NCI-H1417 (cell line): ENCODE measurements around the gene ZFP90.

Experiments used
- DNase-seq, 3 experiments: peaks; one replicate each; lab custom pipeline; 2025; lab: John Stamatoyannopoulos, UW

The ZFP90 gene

DNA sequence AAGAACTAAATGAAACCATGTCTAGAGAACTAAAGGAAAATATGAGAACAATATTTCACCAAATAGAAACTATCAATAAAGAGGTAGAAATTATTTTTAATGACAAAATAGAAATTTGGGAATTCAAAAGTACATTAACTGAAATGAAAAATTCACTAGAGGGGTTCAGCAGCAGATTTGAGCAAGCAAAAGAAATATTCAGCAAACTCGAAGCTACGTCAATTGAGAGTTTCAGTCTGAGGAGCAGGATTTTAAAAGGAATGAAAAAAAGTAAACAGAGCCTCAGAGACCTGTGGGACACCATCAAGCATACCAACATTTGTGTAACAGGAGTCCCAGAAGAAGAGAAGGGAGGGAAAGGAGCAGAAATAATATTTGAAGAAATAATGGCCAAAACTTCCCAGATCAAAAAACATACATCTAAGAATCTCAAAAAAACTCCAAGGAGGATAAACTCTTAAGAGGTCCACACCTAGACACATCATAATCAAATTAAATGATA is 38.3 kb downstream of the ZFP90 start:
- no peak for DNase-seq

DNA sequence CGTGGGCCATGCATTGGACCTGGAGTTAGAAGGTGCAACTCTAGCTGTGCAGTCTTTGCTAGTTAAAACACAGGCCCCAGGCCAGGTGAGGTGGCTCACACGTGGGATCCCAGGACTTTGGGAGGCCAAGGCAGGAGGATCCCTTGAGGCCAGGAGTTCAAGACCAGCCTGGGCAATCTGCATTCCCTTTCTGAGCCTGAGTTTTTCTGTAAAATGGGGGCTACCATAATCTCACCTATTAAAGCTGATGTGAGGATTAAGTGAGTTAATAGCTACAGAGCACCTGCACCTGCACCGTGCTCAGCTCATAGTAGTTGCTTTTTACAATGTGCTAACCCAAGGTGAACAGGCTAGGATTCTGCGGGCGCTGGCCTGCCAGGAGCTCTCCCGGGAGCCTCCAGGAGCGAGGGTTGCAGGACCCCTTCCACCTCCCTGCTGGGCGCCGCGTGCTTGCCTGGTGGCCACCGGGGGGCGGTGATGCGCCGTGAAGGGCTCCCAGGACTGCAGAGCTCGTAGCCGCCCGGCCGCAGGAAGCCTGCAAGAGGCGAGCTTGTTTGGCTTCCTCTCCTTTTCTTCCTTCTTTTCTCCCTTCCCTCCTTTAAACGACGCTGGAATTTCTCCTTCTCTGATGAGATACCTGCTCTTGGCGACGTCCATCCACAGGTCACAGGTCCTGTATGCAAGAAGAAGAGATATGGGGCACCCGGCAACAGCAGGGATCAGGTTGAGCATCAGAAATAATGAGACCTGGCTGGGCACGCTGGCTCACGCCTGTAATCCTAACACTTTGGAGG is 51.3 kb downstream of the ZFP90 start:
- DNase-seq, result no peak

DNA sequence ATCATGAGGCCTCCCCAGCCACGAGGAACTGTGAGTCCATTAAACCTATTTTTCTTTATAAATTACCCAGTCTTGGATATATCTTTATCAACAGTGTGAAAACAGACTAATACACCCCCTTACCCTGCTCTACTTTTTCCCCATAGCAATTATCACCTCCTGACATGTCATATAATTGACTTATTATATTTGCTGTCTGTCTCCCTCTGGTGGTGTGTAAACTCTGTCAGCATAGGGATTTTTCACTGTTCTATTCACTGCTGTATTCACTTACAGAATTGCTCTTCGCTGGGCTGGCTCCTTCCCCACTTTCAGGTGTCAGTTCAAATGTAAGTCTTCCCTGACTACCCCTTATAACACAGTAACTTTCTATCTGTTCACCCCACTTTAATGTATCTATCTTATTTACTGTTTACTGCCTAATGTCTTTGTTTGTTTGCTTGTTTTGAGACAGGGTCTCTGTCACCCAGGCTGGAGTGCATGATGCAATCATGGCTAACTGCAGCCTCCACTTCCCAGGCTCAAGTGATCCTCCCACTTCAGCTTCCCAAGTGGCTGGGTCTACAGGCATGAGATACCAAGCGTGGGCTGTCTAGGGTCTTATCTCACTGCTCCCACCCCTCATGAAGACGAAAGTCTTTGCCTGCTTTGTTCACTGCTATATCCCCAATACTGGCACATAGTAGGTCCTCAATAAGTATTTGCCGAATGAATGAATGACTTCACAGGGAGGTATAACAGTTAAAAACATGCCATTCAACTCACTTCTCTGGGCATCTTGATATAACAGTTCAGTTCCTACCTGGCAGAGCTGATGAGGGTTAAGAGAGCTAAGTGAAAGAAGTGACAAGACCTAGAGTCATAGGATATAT is 53.6 kb downstream of the ZFP90 start:
- DNase-seq, result peak in 1 of 3 experiments; percentile 9

DNA sequence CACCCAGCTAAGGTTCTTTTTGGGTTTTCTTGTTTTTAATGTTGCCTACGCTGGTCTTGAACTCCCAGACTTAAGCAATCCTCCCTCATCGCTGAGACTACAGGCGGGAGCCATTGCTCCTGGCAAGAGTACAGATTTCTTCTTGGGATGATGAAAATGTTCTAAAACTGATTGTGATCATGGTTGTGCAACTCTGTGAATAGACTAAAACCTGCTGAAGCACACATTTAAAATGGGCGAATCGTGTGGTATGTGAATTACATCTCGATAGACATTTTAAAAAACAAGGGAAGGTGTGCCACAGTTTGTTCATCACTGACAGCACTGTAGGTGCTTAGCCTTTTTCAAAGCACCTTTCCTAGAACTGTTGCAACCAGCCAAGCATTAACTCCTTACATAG is 57.2 kb downstream of the ZFP90 start:
- DNase-seq, result no peak

DNA sequence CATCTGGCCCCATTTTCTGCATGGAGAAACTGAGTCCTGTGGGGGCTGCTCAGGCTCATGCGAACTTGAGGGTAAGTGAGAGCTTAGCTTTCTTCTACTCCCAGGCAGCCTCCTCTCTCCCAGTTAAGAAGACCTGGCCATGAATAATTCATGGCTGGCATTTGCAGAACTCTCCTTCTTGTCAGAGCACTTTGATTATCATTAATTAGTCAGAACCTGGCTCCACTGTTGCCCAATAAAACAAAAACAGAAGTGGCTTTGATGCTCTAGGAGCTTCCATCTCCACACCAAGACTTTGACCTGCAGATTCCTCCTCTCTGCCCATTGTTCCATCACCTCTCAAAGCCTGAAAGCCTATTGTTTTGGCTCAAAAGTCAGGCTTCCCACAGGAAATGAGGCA is 60.5 kb downstream of the ZFP90 start:
- no peak for DNase-seq

DNA sequence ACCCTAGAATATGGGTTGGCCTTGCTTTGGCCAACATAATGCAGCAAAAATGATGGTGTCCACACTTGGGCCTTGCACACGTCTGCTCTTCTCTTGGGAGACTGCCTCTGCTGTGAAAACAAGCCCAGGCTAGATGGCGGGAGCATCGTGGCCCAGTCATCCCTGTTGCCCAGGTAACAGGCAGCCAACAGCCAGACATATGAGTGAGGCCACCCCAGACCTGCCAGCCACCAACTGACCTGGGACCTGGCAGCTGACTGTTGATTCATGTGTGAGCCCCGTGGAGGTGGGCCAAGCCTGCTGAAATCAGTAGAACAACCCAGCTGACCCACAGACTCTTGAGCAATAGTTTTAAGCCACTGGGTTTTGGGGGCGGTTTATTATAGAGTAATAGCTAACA is 66.7 kb downstream of the ZFP90 start:
- peak in 1 of 3 experiments; percentile 6 for DNase-seq

DNA sequence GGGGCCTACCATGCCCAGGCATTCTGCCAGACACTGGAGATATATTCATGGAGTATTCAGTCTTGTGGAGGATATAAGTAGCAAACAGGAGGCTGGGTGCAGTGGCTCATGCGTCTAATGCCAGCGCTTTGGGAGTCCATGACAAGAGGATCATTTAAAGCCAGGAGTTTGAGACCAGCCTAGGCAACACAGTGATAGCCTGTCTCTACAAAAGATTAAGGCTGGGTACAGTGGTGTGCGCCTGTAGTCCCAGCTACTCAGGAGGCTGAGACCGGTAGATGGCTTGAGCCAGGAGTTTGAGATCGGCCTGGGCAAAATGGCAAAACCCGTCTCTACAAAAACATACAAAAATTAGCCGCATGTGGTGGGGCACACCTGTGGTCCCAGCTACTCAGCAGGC is 68.4 kb downstream of the ZFP90 start:
- DNase-seq, result no peak

DNA sequence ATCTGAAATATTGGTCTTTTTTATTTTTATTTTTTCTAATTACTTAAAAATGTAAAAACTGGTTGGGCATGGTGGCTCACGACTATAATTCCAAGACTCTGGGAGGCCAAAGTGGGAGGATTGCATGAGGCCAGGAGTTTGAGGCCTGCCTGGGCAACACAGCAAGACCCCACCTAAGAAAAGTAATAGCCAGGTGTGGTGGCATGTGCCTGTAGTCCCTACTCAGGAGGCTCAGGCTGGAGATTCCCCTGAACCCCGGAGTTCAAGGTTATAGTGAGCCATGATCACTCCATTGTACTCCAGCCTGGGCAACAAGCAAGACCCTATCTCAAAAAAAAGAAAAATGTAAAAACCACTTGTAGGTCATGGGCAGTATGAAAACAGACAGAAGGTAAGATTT is 69.2 kb downstream of the ZFP90 start:
- no peak for DNase-seq

DNA sequence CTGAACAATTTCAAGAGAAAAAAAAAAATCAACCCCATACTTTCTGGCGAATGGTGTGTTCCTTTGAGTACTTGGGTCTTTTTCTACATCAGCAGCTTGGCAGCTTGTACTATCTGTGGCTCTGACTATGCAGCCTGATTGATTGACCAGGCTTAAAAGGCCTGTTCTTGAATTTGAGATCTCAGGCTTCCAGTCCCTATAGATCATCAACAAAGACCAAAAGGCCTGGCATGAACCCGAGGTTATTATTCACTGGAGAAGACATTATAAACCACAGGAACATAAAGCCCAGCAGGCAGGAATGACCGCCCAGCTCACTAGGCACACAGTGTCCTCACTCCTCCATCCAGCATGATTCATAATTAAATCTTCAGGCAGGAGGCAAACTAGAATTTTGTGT is 73.9 kb downstream of the ZFP90 start:
- no peak for DNase-seq

DNA sequence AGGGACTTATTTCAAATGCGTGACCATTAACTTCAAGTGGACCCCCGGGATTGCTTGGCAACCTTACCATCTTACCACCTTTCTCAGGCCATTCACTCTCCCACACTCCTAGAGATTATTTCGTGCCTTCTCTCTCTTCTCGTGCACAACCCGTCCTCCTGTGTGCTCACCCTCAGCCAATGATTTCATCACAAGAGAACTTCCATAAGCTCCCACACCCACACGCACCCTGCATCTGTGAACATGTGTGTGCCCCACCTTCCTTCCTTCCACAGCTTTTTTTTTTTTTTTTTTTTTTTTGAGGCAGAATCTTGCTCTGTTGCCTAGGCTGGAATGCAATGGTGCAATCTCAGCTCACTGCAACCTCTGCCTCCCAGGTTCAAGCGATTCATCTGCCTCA is 78.6 kb downstream of the ZFP90 start:
- DNase-seq, result no peak
